GM12878 (cell line): Measurements from ENCODE around the gene ARAP3. TPM values are rescaled to one million over a fixed set of nuclear protein-coding genes. Genes with fewer than 3 reads are reported as not detected.
A peak's percentile ranks its signal among the peaks of the same experiment; 100 is the strongest.

Experiments
- HDGF ChIP-seq: fragments of 450-650 bp; IDR thresholded peaks from 2 replicates; pipeline ENCODE4 v1.6.1; 2016; ENCODE audit warnings: antibody characterized with exemption
- IKZF2 ChIP-seq, 2 experiments: fragments of 450-650 bp; IDR thresholded peaks; 2 replicates each; pipeline ENCODE4 v1.6.1; 2017; ENCODE audit warnings: mild to moderate bottlenecking in 2 of 2, moderate library complexity in 2 of 2
- KAT2A ChIP-seq: conservative IDR thresholded peaks from 2 replicates; pipeline ENCODE4 v1.6.1; 2011; ENCODE audit warnings: low read depth, low read length; ENCODE audit not compliant: control insufficient read depth
- NBN ChIP-seq: fragments of 450-650 bp; IDR thresholded peaks from 2 replicates; pipeline ENCODE4 v1.6.1; 2016
- REST ChIP-seq: IDR thresholded peaks from 2 replicates; pipeline ENCODE4 v1.6.1; 2012; ENCODE audit warnings: mild to moderate bottlenecking, low read depth, low read length
- ZBTB40 ChIP-seq: fragments of 450-650 bp; IDR thresholded peaks from 2 replicates; pipeline ENCODE4 v1.6.1; 2016; ENCODE audit warnings: mild to moderate bottlenecking, moderate library complexity, borderline replicate concordance
- polyA plus RNA-seq, 11 experiments: library from polyadenylated mRNA; depleted of rRNA in 4 of 11; unstranded in 6 of 11; stranded (reverse) in 5 of 11; fragments of >200 nt; fragmentation: Nextera tagmentation in 4 of 11; fragmentation: Illumina TruSeq in 1 of 11; extraction: Ambion mirVana in 4 of 11; extraction: Trizol in 1 of 11; gene quantifications; 1 replicate in 1 of 11; 2 replicates in 10 of 11; pipeline versions ENCODE4 v1.2.1 to v1.2.3, GENCODE V29; 2011 to 2016; ENCODE audit warnings: inconsistent platforms in 2 of 11, missing spikeins in 2 of 11, low read depth in 1 of 11
- total RNA-seq, 4 experiments: library from RNA; depleted of rRNA in 3 of 4; stranded (reverse); fragments of >200 nt in 3 of 4; fragmentation: Illumina TruSeq in 1 of 4; extraction: Trizol in 1 of 4; gene quantifications; 2 replicates each; pipeline versions ENCODE4 v1.2.1 to v1.2.3, GENCODE V29; 2013 to 2021
- TF ChIP-seq, protein P1 (sequence below): fragments of 150-350 bp; IDR thresholded peaks from 2 replicates; pipeline ENCODE4 v1.6.1; 2016; ENCODE audit warnings: low read depth, low read length
- TF ChIP-seq, protein P2 (sequence below): fragments of 450-650 bp; formaldehyde crosslinking; IDR thresholded peaks from 2 replicates; pipeline ENCODE4 v1.5.0; 2022; ENCODE audit warnings: mild to moderate bottlenecking, missing genetic modification characterization
- TF ChIP-seq, protein P3 (sequence below): fragments of 450-650 bp; IDR thresholded peaks from 2 replicates; pipeline ENCODE4 v1.6.1; 2016; ENCODE audit warnings: mild to moderate bottlenecking

Gene ARAP3
- total and polyA plus RNA-seq, 10 of the 15 experiments (the other 5 are each of a cell fraction or from before 2014, with no cell fraction given), result 0.01 to 0.08 TPM; not detected in 8

GRCh38 chr5:141618030-141618803, 63.8 kb downstream of the ARAP3 start (continued):
- TF ChIP-seq, protein P1, sequence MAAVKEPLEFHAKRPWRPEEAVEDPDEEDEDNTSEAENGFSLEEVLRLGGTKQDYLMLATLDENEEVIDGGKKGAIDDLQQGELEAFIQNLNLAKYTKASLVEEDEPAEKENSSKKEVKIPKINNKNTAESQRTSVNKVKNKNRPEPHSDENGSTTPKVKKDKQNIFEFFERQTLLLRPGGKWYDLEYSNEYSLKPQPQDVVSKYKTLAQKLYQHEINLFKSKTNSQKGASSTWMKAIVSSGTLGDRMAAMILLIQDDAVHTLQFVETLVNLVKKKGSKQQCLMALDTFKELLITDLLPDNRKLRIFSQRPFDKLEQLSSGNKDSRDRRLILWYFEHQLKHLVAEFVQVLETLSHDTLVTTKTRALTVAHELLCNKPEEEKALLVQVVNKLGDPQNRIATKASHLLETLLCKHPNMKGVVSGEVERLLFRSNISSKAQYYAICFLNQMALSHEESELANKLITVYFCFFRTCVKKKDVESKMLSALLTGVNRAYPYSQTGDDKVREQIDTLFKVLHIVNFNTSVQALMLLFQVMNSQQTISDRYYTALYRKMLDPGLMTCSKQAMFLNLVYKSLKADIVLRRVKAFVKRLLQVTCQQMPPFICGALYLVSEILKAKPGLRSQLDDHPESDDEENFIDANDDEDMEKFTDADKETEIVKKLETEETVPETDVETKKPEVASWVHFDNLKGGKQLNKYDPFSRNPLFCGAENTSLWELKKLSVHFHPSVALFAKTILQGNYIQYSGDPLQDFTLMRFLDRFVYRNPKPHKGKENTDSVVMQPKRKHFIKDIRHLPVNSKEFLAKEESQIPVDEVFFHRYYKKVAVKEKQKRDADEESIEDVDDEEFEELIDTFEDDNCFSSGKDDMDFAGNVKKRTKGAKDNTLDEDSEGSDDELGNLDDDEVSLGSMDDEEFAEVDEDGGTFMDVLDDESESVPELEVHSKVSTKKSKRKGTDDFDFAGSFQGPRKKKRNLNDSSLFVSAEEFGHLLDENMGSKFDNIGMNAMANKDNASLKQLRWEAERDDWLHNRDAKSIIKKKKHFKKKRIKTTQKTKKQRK, result no peak
- TF ChIP-seq REST, result no peak
- TF ChIP-seq ZBTB40, result peak; percentile 85
- TF ChIP-seq KAT2A, result no peak
- TF ChIP-seq, protein P2, sequence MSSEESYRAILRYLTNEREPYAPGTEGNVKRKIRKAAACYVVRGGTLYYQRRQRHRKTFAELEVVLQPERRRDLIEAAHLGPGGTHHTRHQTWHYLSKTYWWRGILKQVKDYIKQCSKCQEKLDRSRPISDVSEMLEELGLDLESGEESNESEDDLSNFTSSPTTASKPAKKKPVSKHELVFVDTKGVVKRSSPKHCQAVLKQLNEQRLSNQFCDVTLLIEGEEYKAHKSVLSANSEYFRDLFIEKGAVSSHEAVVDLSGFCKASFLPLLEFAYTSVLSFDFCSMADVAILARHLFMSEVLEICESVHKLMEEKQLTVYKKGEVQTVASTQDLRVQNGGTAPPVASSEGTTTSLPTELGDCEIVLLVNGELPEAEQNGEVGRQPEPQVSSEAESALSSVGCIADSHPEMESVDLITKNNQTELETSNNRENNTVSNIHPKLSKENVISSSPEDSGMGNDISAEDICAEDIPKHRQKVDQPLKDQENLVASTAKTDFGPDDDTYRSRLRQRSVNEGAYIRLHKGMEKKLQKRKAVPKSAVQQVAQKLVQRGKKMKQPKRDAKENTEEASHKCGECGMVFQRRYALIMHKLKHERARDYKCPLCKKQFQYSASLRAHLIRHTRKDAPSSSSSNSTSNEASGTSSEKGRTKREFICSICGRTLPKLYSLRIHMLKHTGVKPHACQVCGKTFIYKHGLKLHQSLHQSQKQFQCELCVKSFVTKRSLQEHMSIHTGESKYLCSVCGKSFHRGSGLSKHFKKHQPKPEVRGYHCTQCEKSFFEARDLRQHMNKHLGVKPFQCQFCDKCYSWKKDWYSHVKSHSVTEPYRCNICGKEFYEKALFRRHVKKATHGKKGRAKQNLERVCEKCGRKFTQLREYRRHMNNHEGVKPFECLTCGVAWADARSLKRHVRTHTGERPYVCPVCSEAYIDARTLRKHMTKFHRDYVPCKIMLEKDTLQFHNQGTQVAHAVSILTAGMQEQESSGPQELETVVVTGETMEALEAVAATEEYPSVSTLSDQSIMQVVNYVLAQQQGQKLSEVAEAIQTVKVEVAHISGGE (CRISPR knock-in tag), result peak; percentile 67
- TF ChIP-seq NBN, result peak; percentile 80
- TF ChIP-seq IKZF2 (IDR thresholded peaks at IDR 0.05), result peak; percentile 61 to 66
- TF ChIP-seq, protein P3, sequence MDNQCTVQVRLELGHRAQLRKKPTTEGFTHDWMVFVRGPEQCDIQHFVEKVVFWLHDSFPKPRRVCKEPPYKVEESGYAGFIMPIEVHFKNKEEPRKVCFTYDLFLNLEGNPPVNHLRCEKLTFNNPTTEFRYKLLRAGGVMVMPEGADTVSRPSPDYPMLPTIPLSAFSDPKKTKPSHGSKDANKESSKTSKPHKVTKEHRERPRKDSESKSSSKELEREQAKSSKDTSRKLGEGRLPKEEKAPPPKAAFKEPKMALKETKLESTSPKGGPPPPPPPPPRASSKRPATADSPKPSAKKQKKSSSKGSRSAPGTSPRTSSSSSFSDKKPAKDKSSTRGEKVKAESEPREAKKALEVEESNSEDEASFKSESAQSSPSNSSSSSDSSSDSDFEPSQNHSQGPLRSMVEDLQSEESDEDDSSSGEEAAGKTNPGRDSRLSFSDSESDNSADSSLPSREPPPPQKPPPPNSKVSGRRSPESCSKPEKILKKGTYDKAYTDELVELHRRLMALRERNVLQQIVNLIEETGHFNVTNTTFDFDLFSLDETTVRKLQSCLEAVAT, result peak; percentile 68
- peak; percentile 75 for TF ChIP-seq HDGF
- TF ChIP-seq, all 136 proteins: peak for 11
